Astrocyte (in vitro differentiated cells and primary cell): ENCODE results near the gene APOBEC3B.

Experiments used
- EZH2 ChIP-seq: IDR thresholded peaks from 2 replicates; pipeline ENCODE4 v1.6.1; 2012; ENCODE audit warnings: mild to moderate bottlenecking, low read length, inconsistent platforms; ENCODE audit not compliant: insufficient read depth
- TF ChIP-seq, protein P1 (sequence below): IDR thresholded peaks from 2 replicates; pipeline ENCODE4 v1.5.1; 2011; ENCODE audit warnings: low read depth, mild to moderate bottlenecking, inconsistent platforms, low read length, moderate library complexity; ENCODE audit not compliant: insufficient read depth

DNA sequence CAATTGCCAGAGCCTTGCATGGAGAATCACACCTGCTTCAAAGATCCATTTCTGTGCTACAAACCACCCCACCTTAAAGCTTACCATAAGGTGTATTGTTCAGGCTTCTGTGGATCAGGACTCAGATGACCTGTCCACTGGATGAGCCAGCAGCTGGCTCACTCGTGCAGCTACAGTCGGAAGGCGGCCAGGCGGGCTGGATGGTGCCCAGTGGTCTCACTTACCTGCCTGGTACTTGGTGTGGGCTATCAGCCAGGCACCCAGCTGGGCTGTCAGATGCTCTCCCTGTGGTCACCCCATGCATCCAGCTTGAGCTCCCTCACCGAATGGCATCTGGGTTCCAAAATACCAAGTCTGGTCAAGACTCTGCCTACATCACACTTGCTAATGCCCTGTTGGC lies 10.9 kb upstream of the APOBEC3B start:
- TF ChIP-seq, protein P1, sequence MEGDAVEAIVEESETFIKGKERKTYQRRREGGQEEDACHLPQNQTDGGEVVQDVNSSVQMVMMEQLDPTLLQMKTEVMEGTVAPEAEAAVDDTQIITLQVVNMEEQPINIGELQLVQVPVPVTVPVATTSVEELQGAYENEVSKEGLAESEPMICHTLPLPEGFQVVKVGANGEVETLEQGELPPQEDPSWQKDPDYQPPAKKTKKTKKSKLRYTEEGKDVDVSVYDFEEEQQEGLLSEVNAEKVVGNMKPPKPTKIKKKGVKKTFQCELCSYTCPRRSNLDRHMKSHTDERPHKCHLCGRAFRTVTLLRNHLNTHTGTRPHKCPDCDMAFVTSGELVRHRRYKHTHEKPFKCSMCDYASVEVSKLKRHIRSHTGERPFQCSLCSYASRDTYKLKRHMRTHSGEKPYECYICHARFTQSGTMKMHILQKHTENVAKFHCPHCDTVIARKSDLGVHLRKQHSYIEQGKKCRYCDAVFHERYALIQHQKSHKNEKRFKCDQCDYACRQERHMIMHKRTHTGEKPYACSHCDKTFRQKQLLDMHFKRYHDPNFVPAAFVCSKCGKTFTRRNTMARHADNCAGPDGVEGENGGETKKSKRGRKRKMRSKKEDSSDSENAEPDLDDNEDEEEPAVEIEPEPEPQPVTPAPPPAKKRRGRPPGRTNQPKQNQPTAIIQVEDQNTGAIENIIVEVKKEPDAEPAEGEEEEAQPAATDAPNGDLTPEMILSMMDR, result no peak
- TF ChIP-seq EZH2, result no peak
